SK-N-SH treated with all-trans-retinoic acid at 6 μM for 48 hours (cell line): ENCODE data around the gene CBX8.

ENCODE experiments used
- ARNTL ChIP-seq: fragments of 450-650 bp; formaldehyde crosslinking; IDR thresholded peaks from 2 replicates; pipeline ENCODE4 v1.5.0; 2020; ENCODE audit warnings: low read depth, mild to moderate bottlenecking, moderate library complexity, borderline replicate concordance
- ISL1 ChIP-seq: fragments of 250-450 bp; sonication (Bioruptor Pico); IDR thresholded peaks from 2 replicates; pipeline ENCODE4 v2.1.2; 2022; ENCODE audit warnings: mild to moderate bottlenecking, moderate library complexity
- POU6F1 ChIP-seq: fragments of 250-450 bp; sonication (Bioruptor Pico); IDR thresholded peaks from 2 replicates; pipeline ENCODE4 v1.8.0; 2021; ENCODE audit warnings: low read depth, mild to moderate bottlenecking, moderate library complexity, borderline replicate concordance
- TCF4 ChIP-seq: fragments of 250-450 bp; sonication (Bioruptor Pico); IDR thresholded peaks from 2 replicates; pipeline ENCODE4 v1.8.0; 2021; ENCODE audit warnings: mild to moderate bottlenecking, moderate library complexity, borderline replicate concordance

GRCh38 chr17:79754370-79754769, 42.5 kb downstream of the CBX8 start:
- no peak for TF ChIP-seq POU6F1
- no peak for TF ChIP-seq TCF4
- no peak for TF ChIP-seq ARNTL (CRISPR knock-in tag)
- TF ChIP-seq ISL1 (CRISPR knock-in tag): no peak
